Endothelial cell of umbilical vein (primary cell): Measurements from ENCODE around the gene ERGIC2. TPM values are rescaled to one million over a fixed set of nuclear protein-coding genes. Genes with fewer than 3 reads are reported as not detected.

Experiments
- BruUV-seq: library from RNA; stranded (reverse); fragments of 400-500 nt; replicated peaks from 2 replicates; lab custom pipeline; 2021; lab: Mats Ljungman, UMichigan
- CTCF ChIA-PET: fragments of 300-600, 350-600 bp; sonication (Branson Sonifier 250); formaldehyde crosslinking; loops from one replicate; lab custom pipeline; 2021; ENCODE audit warnings: antibody characterized with exemption, inconsistent platforms; lab: Charles Lee
- POLR2A ChIA-PET: fragments of 300-600, 350-600 bp; sonication (Branson Sonifier 250); formaldehyde crosslinking; loops from one replicate; lab custom pipeline; 2021; ENCODE audit warnings: antibody characterized with exemption, inconsistent platforms; lab: Charles Lee
- DNase-seq: peaks from one replicate; pipeline ENCODE4 v3.0.0-alpha.2; 2011; ENCODE audit warnings: low read depth, low spot score
- FAIRE-seq: peaks from 2 replicates; lab custom pipeline; 2011; peaks lifted over from hg19 to GRCh38; lab: Jason Lieb, UNC
- H2AFZ ChIP-seq: 2 replicates; pipeline ENCODE4 v1.6.0; 2012; ENCODE audit warnings: low read depth, low read length, control low read depth, inconsistent platforms
- H3K27ac ChIP-seq: 2 replicates; pipeline ENCODE4 v1.5.1; 2011; ENCODE audit warnings: low read depth, mild to moderate bottlenecking, control low read depth, low read length, moderate library complexity; ENCODE audit not compliant: insufficient read depth
- H3K27me3 ChIP-seq, 2 experiments: 2 replicates each; pipeline versions ENCODE4 v1.6.0 to v1.6.1; 2011; ENCODE audit warnings: low read length in 2 of 2, mixed read lengths in 1 of 2; ENCODE audit not compliant: control insufficient read depth in 2 of 2, insufficient read depth in 2 of 2
- H3K36me3 ChIP-seq, 2 experiments: 2 replicates in 1 of 2; 3 replicates in 1 of 2; pipeline ENCODE4 v1.5.1; 2011; ENCODE audit warnings: low read length in 2 of 2, mild to moderate bottlenecking in 1 of 2, moderate library complexity in 1 of 2; ENCODE audit not compliant: control insufficient read depth in 2 of 2, insufficient read depth in 2 of 2; ENCODE audit errors: extremely low read depth in 1 of 2
- H3K4me1 ChIP-seq: 3 replicates; pipeline ENCODE4 v1.5.1; 2011; ENCODE audit warnings: mild to moderate bottlenecking, low read length; ENCODE audit not compliant: control insufficient read depth, insufficient read depth; ENCODE audit errors: extremely low read depth
- H3K4me2 ChIP-seq: 2 replicates; pipeline ENCODE4 v1.6.1; 2011; ENCODE audit warnings: low read length, control low read depth, mixed read lengths; ENCODE audit not compliant: insufficient read depth
- H3K4me3 ChIP-seq, 3 experiments: fragments of 200-600 bp in 1 of 3; sonication (generic), shearing (Covaris generic) in 1 of 3; replicated peaks in 1 of 3; 2 replicates each; pipeline ENCODE4 v1.5.1; 2011 to 2016; ENCODE audit warnings: control low read depth in 3 of 3, low read length in 3 of 3, mild to moderate bottlenecking in 2 of 3, inconsistent platforms in 1 of 3, low read depth in 1 of 3, moderate library complexity in 1 of 3; ENCODE audit not compliant: insufficient read depth in 1 of 3
- H3K79me2 ChIP-seq: 2 replicates; pipeline ENCODE4 v1.6.0; 2012; ENCODE audit warnings: low read length, inconsistent platforms; ENCODE audit not compliant: control insufficient read depth, insufficient read depth
- H3K9ac ChIP-seq: replicated peaks from 2 replicates; pipeline ENCODE3; 2011; ENCODE audit warnings: low read length, control low read depth; ENCODE audit not compliant: insufficient read depth; ENCODE audit errors: extremely low read depth
- H3K9me1 ChIP-seq: replicated peaks from 3 replicates; pipeline ENCODE4 v1.6.0; 2011; ENCODE audit warnings: mild to moderate bottlenecking, low read length; ENCODE audit not compliant: control insufficient read depth, insufficient read depth; ENCODE audit errors: extremely low read depth
- H3K9me3 ChIP-seq: replicated peaks from 2 replicates; pipeline ENCODE4 v1.5.1; 2012; ENCODE audit warnings: low read length, inconsistent platforms; ENCODE audit not compliant: control insufficient read depth, insufficient read depth
- H4K20me1 ChIP-seq: replicated peaks from 2 replicates; pipeline ENCODE3; 2011; ENCODE audit warnings: mild to moderate bottlenecking, low read length; ENCODE audit not compliant: control insufficient read depth, insufficient read depth; ENCODE audit errors: extremely low read depth
- EZH2 ChIP-seq: IDR thresholded peaks from 2 replicates; pipeline ENCODE4 v1.6.1; 2012; ENCODE audit warnings: borderline replicate concordance, low read depth, mild to moderate bottlenecking, moderate library complexity, low read length, inconsistent platforms; ENCODE audit not compliant: severe bottlenecking
- FOS ChIP-seq: IDR thresholded peaks from 2 replicates; pipeline ENCODE4 v1.6.1; 2011; ENCODE audit warnings: mild to moderate bottlenecking, low read length, moderate library complexity, borderline replicate concordance; ENCODE audit not compliant: insufficient read depth
- GATA2 ChIP-seq: IDR thresholded peaks from 2 replicates; pipeline ENCODE4 v1.7.0; 2011; ENCODE audit warnings: low read depth, mild to moderate bottlenecking, moderate library complexity, mixed read lengths, low read length; ENCODE audit not compliant: insufficient read length, insufficient read depth
- JUN ChIP-seq: IDR thresholded peaks from 2 replicates; pipeline ENCODE4 v1.6.1; 2011; ENCODE audit warnings: borderline replicate concordance, low read depth; ENCODE audit not compliant: insufficient read length, insufficient read depth
- MAX ChIP-seq: IDR thresholded peaks from 2 replicates; pipeline ENCODE4 v1.6.1; 2011; ENCODE audit not compliant: insufficient read depth, insufficient read length
- MYC ChIP-seq: IDR thresholded peaks from one replicate; pipeline ENCODE4 v1.6.1; 2011; ENCODE audit warnings: mild to moderate bottlenecking, low read depth, low read length
- POLR2A ChIP-seq: IDR thresholded peaks from 2 replicates; pipeline ENCODE4 v1.6.1; 2012; ENCODE audit warnings: low read depth, mild to moderate bottlenecking, control low read depth, low read length
- POLR2AphosphoS5 ChIP-seq: IDR thresholded peaks from 2 replicates; pipeline ENCODE4 v1.6.1; 2012; ENCODE audit warnings: low read depth, mild to moderate bottlenecking, control low read depth, low read length, moderate library complexity; ENCODE audit not compliant: insufficient read depth
- dilution Hi-C: fragments of 300-500 bp; cut with MboI; formaldehyde crosslinking; loops from one replicate; pipeline ENCODE4 v1.15.0; 2019; ENCODE audit warnings: low sequenced_read_pairs; ENCODE audit not compliant: extremely low pct_ligation_motif_present
- intact Hi-C: fragments of 100-400 bp; cut with micrococcal nuclease; formaldehyde crosslinking; loops from one replicate; pipeline ENCODE4 v1.10.0; 2022
- polyA plus RNA-seq, 4 experiments: library from polyadenylated mRNA; depleted of rRNA in 3 of 4; stranded (reverse) in 3 of 4; unstranded in 1 of 4; fragments of >200 nt; gene quantifications; 2 replicates each; pipeline versions ENCODE4 v1.2.1 to v1.2.3, GENCODE V29; 2011 to 2012; ENCODE audit warnings: missing spikeins in 1 of 4
- total RNA-seq: library from RNA; stranded (reverse); gene quantifications from 2 replicates; pipeline ENCODE4 v1.2.3, GENCODE V29; 2021
- TF ChIP-seq, protein P1 (sequence below), 2 donors: IDR thresholded peaks; 1 replicate in 1 of 2; 2 replicates in 1 of 2; pipeline ENCODE4 v1.5.1; 2011; ENCODE audit warnings: low read length in 2 of 2, mild to moderate bottlenecking in 2 of 2, moderate library complexity in 2 of 2, control low read depth in 1 of 2, inconsistent platforms in 1 of 2, low read depth in 1 of 2; ENCODE audit not compliant: insufficient read depth in 1 of 2; ENCODE audit errors: extremely low read depth in 1 of 2

The ERGIC2 gene
- total and polyA plus RNA-seq, 2 donors (not counting 3 experiments of a cell fraction or from before 2014, with no cell fraction given), result 20.3 to 60.6 TPM

DNA sequence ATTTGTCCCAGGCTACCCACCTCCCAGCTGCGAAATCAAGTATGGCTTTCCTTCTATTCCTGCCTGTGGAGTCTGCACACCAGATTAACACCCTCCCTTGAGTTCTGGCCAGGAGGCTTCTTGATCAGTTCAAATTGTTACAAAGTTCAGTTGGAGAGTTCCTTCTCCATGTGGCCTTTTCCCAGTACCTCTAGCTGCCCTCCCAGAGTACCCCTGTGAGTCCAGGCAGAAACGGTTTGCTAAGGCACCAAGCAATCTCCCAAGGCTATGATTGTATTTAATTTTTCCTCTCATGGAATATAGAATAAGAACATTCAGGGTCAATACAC, 49.7 kb upstream of the ERGIC2 start:
- H3K4me1 ChIP-seq, result peaks cover 13% of the 10 kb centered on the region
- intact Hi-C loops, result no loop called here
- no peak overlapping the region for H3K27ac ChIP-seq
- ChIA-PET CTCF (no interaction called here), POLR2A (no interaction called here)
- H3K79me2 ChIP-seq, result no peaks in the 10 kb centered on the region
- no peaks in the 10 kb centered on the region for H3K9me3 ChIP-seq
- dilution Hi-C loops, result no loop called here
- DNase-seq, result no peak
- H3K4me3 ChIP-seq, result no peak overlapping the region
- H3K36me3 ChIP-seq, result no peaks in the 10 kb centered on the region
- no peak overlapping the region for H3K9ac ChIP-seq
- TF ChIP-seq POLR2AphosphoS5, result no peak
- TF ChIP-seq, protein P1, sequence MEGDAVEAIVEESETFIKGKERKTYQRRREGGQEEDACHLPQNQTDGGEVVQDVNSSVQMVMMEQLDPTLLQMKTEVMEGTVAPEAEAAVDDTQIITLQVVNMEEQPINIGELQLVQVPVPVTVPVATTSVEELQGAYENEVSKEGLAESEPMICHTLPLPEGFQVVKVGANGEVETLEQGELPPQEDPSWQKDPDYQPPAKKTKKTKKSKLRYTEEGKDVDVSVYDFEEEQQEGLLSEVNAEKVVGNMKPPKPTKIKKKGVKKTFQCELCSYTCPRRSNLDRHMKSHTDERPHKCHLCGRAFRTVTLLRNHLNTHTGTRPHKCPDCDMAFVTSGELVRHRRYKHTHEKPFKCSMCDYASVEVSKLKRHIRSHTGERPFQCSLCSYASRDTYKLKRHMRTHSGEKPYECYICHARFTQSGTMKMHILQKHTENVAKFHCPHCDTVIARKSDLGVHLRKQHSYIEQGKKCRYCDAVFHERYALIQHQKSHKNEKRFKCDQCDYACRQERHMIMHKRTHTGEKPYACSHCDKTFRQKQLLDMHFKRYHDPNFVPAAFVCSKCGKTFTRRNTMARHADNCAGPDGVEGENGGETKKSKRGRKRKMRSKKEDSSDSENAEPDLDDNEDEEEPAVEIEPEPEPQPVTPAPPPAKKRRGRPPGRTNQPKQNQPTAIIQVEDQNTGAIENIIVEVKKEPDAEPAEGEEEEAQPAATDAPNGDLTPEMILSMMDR (IDR thresholded peaks at IDR 0.05; ENCODE audit: extremely low read depth in 1 of 2, insufficient read depth in 1 of 2, low read depth in 1 of 2, low read length in 2 of 2), result no peak
- no peak for TF ChIP-seq EZH2
- TF ChIP-seq MAX, result no peak
- TF ChIP-seq MYC, result no peak
- no peak for TF ChIP-seq FOS
- no peak for TF ChIP-seq JUN
- no peak for TF ChIP-seq POLR2A
- TF ChIP-seq GATA2, result no peak
- H2AFZ ChIP-seq, result no peak overlapping the region
- BruUV-seq, result no TSS peak
- no peak for FAIRE-seq
- H3K9me1 ChIP-seq, result no peaks in the 10 kb centered on the region
- no peak overlapping the region for H3K4me2 ChIP-seq
- no peaks in the 10 kb centered on the region for H3K27me3 ChIP-seq
- H4K20me1 ChIP-seq, result no peaks in the 10 kb centered on the region
